ENCODE data around the gene PRDM12. TPM values are rescaled to one million over a fixed set of nuclear protein-coding genes. Genes with fewer than 3 reads are reported as not detected.

Gene PRDM12
- total RNA-seq, 1 experiment from 2014 or later = 0.30 TPM

DNA sequence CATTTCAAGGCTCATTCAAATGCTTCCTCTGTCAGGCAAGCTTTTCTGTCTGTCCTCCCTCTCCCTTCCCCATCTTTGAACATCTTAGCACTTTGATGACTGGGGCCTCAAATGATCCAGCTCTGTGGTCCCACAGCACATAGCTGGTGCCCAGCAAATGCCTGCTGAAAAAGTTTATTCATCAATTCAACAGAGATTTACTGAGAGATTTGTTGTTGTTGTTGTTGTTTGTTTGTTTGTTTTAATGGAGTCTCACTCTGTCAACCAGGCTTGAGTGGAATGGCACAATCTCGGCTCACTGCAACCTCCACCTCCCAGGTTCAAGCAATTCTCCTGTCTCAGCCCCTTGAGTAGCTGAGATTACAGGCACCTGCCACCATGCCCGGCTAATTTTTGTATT is 23.2 kb downstream of the PRDM12 start:
- DNase-seq (ENCODE audit: extremely low read depth, low read depth) = no peak

DNA sequence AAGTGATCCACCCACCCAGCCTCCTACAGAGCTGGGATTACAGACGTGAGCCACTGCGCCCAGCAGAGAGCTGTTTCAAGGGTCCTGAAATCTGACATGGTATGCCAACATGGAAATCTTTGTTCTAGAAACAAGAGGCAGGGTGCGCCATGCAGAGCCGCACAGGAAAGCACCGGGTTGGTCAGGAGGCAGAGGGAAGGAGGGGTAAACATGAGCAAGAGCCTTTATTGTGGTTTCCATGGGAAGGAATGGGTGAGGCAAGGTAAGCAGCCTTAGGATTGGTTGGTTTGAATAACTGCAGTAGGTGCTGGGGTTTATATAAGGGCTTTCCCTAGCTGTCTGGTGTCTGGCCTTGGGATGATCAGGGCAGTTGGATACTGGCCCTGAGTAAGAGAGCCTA is 23.7 kb downstream of the PRDM12 start:
- no peak for DNase-seq (ENCODE audit: extremely low read depth, low read depth)

DNA sequence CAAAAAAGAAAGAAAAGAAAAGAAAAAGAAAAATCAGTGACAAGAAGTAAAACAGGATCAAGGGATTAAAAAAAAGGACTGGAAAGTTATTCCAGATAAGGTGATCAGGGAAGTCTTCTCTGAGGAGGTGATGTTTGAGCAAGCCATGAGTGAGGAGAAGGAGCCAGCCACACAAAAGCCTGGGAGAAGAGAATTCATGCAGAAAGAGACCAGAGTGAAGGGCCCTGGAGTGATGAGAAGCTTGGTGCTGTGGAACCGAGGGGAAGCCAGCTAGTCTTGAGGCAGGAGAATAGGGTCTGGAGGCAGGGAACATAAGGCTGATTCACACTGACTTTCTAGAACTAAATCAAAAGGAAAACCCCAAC is 25.2 kb downstream of the PRDM12 start:
- no peak for DNase-seq (ENCODE audit: extremely low read depth, low read depth)

DNA sequence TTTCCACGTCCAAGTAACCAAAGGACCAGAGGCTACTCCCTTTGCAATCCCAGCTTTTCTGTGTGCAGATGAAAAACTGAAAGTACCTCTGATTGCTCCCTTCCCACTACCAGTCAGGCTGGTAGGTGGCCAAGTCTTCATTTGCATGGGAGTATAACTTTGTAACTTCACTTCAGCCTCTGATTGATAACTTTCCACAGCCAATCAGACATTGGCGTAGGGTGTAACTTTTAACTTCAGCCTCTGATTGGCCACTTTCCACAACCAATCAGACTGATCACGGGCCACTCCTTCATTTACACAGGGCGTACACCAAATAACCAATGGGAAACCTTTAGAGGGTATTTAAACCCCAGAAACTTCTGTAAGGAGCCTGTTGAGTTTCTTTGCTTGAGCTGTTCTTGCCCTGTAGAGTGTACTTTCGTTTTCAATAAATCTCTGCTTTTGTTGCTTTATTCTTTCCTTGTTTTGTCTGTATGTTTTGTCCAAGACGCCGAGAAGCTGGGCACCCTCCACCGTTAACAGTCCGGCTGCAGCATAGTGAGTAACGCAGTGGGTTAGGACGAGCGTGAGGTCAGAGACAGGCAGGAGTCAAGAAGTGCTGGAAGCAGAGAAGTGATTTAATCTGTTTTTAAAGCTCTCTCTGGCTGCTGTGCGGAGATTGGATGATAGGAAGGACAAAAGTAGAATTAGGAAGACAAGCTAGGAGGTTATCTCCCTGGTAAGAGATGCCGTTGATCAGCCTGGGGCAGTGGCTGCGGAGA is 25.7 kb downstream of the PRDM12 start:
- peak; percentile 97 for DNase-seq (ENCODE audit: extremely low read depth, low read depth)

DNA sequence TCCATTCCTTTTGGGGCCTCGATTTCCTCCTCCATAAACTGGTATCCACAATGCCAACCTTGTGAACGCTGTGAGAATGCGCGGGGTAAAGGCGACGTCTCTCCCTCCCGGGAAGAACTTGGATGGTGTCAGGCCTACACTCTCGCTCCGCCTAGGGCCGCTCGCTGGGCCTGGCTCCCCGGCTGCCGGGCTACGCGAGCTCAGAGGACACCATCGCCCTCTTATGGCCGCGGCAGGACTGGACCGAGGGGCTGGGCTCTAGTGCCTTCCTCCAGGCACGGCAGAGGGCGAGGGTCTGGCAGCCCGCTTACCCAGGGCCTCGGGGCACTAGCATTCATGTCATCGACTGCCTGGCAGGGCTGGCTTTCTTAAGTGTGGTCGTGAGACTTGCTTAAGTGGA is 27.9 kb downstream of the PRDM12 start:
- no peak for DNase-seq (ENCODE audit: extremely low read depth, low read depth)

DNA sequence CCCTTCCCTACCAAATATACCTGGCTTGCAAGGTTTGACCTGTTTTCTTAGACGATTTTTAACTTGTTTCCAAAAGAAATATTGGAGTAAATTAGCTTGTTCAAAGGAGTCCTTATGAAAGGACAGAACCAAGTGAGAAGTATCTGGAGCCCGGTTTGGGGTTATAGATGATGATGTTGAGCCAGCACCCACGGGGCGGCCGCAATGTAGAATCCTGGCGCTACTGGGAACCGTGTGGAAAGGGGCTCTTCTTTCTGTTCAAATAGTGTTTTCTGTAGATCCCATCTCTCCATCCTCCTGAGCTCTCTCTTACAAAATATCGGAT is 28.7 kb downstream of the PRDM12 start:
- DNase-seq (ENCODE audit: extremely low read depth, low read depth) = no peak

DNA sequence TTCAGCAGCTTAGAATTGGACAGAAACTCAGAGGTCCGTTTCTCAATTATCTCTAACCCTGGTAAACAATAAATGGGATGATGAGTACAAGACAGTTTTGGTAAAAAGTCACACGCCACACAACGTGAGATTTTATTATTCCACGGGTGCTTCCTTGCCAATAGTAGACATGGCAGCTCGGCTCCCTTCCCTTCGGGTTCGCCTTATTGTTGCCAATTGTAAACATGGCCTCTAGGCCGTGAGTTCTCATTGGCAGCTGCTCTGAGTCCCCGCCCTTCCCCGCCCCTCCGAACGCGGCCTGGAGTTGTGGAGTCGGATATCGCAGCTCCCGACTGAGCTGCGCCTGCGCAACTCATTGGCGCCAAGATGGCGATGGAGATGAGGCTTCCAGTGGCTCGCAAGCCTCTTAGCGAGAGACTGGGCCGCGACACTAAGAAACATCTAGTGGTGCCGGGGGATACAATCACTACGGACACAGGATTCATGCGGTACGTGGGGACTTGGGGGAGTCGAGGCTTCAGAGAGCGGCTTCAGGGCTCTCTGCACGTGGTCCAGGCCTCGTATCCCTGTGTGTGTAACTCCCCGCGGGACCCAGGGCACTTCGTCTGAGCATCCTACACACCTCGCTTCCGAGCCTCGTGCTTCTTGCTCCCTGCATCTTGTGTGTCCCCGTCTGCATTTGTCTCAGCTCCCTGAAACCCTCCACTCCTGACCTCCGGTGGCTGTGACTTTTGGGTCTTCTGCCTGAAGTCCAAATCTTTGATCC is 29.2 kb downstream of the PRDM12 start, which contains the start of gene EXOSC2:
EXOSC2 (plus strand) TSS at position 355 of the 766 bp plus-strand sequence; CDS start at position 367, 12 bp downstream.
- DNase-seq (ENCODE audit: extremely low read depth, low read depth) = peak; percentile 98

DNA sequence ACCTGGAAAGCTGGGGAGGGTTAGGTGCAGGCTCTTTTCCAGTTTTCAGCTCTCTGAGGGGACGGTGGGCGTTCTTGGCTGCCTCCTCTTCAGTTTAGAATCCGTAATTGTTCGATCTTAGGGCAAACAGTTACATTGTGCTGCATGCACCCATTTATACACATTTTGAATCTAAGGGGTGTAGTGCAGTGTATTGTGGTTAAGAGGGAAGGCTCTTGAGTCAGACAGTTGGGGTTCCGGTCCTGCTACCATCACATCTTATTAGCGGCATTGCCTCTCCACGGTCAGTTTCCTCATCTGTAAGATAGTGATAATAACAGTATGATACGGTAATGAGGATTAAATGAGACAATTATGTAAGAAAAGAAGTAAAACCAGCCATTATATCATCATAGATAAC is 29.8 kb downstream of the PRDM12 start:
- DNase-seq (ENCODE audit: extremely low read depth, low read depth) = no peak

DNA sequence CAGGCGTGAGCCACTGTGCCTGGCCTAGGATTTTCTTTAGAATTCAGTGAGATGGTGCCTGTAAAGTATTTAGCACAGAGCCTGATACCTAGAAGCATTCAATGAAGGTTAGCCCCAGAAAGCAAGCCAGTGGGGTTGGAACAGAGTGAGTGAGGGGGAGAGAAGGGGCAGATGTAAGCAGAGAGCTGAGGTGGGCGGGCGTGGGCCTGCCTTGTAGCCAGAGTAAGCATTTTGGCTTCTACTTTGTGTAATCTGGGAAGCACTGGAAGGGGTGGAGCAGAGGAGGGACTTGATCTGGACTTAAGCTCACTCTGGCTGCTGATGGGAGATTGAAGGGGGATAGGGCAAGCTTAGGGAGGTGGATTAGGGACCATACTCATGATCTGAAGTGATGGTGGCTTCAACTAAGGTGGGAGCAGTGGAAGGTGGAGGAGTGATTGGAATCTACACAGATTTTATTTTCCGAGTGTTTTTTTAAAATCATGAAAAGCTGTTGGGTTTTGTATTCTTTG is 31.8 kb downstream of the PRDM12 start:
- DNase-seq (ENCODE audit: extremely low read depth, low read depth) = no peak

DNA sequence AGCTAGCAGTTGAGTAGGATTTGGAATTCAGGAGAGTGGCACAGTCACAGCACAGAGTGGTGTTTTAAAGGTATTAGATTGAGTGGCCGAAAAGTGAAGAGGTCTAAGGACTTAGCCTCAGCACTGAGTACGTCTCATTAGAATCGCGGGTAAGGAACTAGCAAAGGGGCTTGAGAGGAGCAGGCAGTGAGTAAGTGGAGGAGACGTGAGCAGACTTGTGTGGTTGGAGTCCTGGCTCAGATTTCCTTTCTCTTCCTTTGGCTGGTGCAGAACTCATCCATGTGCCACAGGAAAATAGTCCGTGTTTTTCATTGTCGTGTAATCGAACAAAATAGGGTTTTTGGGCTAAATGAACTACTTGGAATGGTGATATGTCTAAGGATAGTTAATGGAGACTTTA is 32.6 kb downstream of the PRDM12 start:
- DNase-seq (ENCODE audit: extremely low read depth, low read depth) = no peak

DNA sequence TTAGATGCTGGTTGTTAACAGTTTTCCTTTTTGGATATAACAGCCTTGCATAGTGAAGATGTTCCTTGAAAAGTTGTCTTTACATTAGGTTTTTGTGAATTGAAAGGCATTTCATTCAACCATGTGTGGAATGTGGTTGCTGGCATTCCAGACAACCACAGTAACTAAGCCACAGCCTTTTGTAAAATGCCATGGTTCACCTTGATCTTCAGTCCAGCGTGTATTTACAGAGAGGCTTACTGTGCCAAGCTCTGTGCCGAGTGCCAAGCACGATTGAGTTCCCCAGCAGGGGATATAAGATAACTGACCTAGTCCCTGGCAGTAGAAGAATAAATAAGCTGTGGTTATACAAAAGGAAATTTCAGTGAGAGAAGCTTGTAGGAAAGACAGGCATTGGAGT is 34.1 kb downstream of the PRDM12 start:
- DNase-seq (ENCODE audit: extremely low read depth, low read depth) = no peak

DNA sequence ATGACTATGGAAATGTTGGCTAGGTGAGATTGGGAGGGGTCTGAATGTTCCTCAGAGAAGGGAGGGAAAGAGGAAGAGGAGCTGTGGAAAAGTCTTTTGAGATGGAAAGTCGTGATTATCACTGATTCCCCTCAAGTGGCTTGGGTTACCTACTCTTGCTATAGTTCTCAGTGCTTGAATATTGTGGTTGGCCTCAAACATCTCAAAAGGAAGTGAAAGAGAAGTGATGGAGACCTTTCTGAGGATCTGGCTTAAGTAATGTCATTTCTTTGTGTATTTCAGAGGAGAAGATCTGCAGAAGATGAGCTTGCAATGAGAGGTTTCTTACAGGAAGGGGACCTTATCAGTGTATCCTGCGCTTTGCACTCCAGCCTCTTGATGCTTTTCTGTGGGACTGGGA is 34.7 kb downstream of the PRDM12 start:
- no peak for DNase-seq (ENCODE audit: extremely low read depth, low read depth)

DNA sequence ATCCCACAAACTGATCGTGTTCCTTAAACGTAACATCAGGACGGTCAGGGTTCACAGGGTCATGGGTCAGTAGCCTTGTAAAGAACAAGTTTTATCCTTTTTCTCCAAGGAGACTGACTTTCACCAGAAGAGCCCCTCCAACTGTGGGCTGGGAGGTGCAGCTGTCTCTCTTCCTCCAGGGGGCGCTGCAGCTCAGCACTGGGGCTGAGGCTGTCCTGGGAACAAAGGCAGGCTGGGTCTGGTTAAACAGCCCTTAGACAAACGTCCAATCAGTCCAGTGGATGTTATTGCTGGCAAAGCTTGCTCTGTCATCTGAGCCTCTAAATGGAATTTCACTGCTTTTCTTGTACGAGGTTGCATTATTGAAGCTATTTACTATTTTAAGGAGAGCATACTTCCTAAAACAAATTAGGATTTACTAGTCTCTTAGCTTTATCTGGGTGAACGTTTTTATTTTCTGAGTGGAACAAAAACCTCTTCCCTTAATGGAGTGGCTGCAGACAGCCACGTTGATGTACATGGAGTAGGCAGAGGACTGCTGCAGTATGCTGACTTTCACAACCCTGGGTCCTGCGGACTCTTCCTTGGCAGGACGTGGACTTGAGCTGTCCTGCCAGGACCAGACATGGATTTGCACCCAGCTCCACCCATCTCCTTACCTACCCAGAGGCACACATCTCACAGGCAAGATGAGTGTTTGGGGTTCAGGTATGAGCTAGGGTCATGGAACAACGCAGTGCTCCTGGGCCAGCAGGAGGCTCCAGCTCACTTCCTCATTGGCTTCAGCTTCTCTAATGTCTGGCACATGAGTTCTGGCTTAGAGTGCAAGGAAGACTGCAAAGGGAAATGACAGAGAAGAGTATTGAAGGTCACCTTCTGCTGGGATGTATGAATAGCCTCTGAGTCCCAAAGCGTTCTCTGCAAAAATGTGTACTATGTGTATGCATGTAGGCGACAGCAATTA is 36.9 kb downstream of the PRDM12 start:
- DNase-seq (ENCODE audit: extremely low read depth, low read depth) = peak; percentile 69

DNA sequence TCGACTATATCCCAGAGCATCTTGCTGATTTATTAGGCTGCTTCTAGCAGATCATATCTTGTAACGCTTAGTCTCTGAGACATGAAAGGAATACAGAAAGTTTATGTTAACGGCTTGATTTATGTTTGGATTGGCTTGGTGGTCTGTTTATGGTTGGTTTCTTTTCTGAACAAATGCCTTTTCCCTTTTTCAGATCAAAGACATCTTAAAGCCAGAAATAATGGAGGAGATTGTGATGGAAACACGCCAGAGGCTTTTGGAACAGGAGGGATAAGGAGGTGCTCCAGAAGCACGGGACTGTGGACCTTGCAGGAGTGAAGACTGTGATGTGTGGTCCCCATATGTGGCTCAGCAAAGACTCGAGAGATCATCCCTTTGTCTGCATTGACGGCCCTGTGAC is 39.1 kb downstream of the PRDM12 start:
- no peak for DNase-seq (ENCODE audit: extremely low read depth, low read depth)

DNA sequence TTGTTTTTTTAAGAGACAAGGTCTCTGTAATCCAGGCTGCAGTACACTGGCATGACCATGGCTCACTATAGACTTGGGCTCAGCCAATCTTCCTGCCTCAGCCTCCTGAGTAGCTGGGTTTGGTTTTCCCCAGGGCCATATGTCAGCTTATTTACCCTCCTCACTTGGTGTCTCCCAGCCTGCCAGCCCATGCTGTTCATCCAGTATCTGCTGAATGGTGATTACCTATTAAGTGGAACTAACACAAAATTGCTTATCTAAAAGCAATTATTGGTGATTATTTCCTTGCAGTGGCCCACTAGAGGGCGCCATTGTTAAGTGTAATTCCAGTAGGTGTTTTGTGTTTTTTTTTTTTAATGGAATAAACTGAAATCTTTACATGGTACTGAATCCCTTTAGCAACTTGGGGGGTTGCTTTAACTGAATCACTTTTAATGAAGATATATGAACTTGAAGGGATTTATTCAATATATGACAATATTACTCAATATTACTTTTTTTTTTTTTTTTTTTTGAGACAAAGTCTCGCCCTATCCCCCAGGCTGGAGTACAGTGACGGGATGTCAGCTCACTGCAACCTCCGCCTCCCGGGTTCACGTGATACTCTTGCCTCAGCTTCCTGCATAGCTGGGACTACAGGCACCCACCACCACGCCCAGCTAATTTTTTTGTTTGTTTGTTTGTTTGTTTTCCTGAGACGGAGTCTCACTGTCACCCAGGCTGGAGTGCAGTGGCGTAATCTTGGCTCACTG is 43.0 kb downstream of the PRDM12 start:
- DNase-seq (ENCODE audit: extremely low read depth, low read depth) = peak; percentile 74

DNA sequence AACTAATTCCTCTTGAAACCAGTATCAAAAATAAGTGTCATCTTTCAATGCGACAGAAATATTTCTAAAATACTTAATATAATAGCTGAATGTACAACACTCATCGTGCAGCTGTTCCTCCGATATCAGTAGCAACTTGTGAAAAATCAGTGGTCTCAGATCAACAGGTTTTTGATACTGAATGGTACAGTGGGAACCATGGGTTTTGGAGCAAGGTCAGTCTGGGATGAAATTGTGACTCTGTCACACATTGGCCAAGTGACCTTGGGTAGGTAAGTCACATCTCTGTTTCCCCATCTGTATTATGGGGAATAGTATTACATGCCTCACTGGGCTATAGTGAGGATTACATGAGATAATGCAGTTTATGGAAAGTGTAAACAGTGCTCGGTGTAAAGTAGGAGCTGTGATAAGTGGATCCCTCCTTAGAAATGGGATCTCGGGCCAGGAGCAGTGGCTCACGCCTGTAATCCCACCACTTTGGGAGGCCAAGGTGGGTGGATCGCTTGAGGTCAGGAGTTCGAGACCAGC is 46.5 kb downstream of the PRDM12 start:
- no peak for DNase-seq (ENCODE audit: extremely low read depth, low read depth)

DNA sequence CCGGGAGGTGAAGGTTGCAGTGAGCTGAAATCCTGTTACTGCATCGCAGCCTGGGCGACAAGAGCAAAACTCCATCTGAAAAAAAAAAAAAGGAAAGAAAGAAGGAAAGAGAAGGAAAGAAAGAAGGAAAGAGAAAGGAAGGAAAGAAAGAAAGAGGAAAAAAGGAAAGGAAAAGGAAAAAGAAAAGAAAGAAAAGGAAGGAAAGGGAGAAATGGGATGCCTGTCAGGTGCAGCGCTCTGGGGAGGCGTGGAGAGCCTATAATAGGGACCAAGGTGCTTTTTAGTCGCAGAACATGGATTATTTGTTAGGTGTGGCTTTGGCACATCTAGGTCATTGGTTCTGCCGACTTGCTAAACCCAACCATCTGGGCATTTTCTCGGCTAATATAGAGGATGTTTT is 47.1 kb downstream of the PRDM12 start:
- DNase-seq (ENCODE audit: extremely low read depth, low read depth) = no peak

DNA sequence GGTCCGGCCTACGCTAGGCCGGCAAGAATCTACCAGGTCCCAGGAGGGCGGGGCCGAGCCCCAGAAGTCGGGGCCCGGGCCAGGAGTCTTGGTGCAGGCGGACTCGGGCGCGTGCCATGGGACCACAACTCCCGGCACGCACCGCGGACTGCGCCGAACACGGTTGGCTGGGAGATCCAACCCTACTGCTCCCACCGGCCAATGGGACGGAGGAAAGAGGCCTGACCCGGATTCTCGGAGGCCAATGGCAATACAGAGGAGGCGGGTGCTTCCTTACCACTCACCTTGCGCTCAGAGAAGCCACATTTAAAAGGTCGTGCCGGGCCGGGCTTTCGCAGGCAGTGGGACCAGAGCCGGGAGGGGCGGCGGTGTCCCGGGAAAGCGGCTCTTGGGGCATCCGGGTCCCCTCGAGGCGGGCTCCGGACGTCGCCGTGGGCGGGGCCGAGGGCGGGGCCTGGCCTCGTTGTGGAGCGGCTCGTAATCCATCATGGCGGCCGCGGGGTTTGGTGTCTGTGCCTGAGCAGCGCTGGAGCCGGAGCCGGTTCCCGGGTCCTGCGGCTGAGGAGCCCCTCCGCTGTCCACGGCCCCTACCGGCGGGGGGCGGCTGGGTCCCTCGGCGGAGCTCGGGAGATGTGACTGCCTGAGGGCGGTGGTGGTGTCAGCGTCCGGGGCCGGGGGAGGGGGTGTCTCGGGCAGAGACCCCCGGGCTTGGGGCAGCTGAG is 48.3 kb downstream of the PRDM12 start:
- peak; percentile 99 for DNase-seq (ENCODE audit: extremely low read depth, low read depth)

DNA sequence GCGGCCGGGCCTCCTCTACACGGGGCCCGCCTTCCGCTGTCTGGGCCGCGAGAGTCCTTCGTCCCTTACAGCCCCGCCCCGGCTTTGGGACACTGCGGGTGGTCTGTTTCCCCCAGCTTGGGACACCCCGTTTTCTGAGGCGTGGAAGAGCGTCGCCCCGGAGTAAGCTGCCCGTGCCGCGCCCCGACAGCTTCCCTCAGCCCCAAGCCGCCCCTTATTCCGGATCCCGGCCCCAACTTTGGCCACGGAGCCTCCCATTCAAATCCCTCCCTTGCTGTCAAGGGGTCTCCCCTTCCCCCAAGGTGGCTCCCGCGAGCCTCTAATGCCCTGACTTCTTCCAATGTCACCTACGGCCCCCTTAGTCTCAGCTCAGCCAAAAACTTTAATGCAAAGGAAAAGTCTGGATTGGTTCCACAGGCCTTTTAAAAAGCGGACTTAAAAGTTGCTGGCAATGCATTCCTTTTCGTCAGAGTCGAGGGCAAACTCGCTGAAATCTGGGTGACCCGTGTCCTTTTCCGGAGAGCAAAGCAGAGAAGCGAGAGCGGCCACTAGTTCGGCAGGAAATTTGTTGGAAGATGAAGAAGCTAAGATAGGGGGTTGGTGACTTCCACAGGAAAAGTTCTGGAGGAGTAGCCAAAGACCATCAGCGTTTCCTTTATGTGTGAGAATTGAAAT is 49.0 kb downstream of the PRDM12 start:
- DNase-seq (ENCODE audit: extremely low read depth, low read depth) = no peak

All from NCI-H460 (cell line).